ENCODE measurements around the gene ATXN1.

DNA sequence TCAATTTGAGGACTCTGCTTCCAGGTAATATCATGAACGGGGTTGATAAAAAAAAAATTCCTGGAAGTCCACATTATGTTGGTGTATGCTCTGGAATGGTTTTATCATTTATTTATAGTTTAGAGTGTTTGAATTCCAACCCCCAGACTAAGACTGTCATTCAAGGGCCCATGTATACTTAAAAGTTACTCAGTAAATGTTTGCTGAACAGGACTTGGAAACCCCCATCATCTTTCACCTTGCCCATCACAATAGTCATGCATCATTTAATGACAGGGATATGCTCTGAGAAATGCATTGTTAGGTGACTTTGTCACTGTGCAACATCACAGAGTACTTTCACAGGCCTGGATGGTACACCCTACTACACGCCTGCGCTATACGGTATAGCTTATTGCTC lies 104.8 kb downstream of the ATXN1 start:
- no peak for TF ChIP-seq POLR2AphosphoS5 (IDR thresholded peaks at IDR 0.05)
- TF ChIP-seq, protein P1, sequence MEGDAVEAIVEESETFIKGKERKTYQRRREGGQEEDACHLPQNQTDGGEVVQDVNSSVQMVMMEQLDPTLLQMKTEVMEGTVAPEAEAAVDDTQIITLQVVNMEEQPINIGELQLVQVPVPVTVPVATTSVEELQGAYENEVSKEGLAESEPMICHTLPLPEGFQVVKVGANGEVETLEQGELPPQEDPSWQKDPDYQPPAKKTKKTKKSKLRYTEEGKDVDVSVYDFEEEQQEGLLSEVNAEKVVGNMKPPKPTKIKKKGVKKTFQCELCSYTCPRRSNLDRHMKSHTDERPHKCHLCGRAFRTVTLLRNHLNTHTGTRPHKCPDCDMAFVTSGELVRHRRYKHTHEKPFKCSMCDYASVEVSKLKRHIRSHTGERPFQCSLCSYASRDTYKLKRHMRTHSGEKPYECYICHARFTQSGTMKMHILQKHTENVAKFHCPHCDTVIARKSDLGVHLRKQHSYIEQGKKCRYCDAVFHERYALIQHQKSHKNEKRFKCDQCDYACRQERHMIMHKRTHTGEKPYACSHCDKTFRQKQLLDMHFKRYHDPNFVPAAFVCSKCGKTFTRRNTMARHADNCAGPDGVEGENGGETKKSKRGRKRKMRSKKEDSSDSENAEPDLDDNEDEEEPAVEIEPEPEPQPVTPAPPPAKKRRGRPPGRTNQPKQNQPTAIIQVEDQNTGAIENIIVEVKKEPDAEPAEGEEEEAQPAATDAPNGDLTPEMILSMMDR (IDR thresholded peaks at IDR 0.05; ENCODE audit: poor library complexity, severe bottlenecking) = no peak
- TF ChIP-seq, protein P2, sequence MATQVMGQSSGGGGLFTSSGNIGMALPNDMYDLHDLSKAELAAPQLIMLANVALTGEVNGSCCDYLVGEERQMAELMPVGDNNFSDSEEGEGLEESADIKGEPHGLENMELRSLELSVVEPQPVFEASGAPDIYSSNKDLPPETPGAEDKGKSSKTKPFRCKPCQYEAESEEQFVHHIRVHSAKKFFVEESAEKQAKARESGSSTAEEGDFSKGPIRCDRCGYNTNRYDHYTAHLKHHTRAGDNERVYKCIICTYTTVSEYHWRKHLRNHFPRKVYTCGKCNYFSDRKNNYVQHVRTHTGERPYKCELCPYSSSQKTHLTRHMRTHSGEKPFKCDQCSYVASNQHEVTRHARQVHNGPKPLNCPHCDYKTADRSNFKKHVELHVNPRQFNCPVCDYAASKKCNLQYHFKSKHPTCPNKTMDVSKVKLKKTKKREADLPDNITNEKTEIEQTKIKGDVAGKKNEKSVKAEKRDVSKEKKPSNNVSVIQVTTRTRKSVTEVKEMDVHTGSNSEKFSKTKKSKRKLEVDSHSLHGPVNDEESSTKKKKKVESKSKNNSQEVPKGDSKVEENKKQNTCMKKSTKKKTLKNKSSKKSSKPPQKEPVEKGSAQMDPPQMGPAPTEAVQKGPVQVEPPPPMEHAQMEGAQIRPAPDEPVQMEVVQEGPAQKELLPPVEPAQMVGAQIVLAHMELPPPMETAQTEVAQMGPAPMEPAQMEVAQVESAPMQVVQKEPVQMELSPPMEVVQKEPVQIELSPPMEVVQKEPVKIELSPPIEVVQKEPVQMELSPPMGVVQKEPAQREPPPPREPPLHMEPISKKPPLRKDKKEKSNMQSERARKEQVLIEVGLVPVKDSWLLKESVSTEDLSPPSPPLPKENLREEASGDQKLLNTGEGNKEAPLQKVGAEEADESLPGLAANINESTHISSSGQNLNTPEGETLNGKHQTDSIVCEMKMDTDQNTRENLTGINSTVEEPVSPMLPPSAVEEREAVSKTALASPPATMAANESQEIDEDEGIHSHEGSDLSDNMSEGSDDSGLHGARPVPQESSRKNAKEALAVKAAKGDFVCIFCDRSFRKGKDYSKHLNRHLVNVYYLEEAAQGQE (IDR thresholded peaks at IDR 0.05; ENCODE audit: borderline replicate concordance) = no peak
- TF ChIP-seq TAF1 (IDR thresholded peaks at IDR 0.05; ENCODE audit: low read depth) = no peak
- TF ChIP-seq MXI1 (conservative IDR thresholded peaks at IDR 0.05; ENCODE audit: poor library complexity, severe bottlenecking) = no peak
- TF ChIP-seq EZH2 (IDR thresholded peaks at IDR 0.05; ENCODE audit: borderline replicate concordance, insufficient read depth, low read length, poor library complexity, severe bottlenecking) = no peak

Data from neural cell (in vitro differentiated cells).